ENCODE measurements around the gene KLF5.
"Not testable (repeated sequence)": the region's sequence is repeated elsewhere in the genome, so short reads cannot be mapped to it uniquely, and the experiment has no call there.

KLF5 gene

GRCh38 chr13:73088332-73088935 lies 29.6 kb downstream of the KLF5 start:
- no peak for DNase-seq

GRCh38 chr13:73089213-73089612 lies 30.4 kb downstream of the KLF5 start:
- no peak for DNase-seq

GRCh38 chr13:73090116-73090822 lies 31.5 kb downstream of the KLF5 start:
- peak; percentile 82 for DNase-seq

- DNase-seq: no peak
Observed at GRCh38 chr13:73090823-73091187, 32.0 kb downstream of the KLF5 start.

DNA sequence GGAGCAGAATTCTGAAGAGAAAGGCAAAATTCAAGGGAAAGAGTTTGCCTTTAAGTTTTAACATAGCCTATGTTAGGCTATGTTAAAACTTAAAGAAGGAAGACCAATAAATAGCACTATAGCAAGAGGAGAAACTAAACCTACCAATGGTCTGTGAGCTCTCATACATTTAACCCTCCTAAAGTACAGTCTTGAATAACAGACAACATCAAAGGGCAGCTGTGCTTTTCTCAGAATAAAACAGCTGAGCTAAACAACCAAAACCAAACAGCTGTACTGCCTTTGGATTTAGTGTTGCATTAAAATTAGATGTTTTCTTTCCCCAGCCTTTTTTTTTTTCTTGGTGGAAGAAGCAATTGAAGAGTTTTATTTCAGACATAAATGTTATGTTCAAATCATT lies 34.0 kb downstream of the KLF5 start:
- DNase-seq: no peak

- DNase-seq: peak; percentile 48
Observed at GRCh38 chr13:73096173-73096572, 37.4 kb downstream of the KLF5 start.

GRCh38 chr13:73096638-73097037 lies 37.8 kb downstream of the KLF5 start:
- DNase-seq: no peak

- DNase-seq: not testable (repeated sequence)
Observed at GRCh38 chr13:73100781-73101180, 42.0 kb downstream of the KLF5 start.

GRCh38 chr13:73101351-73102007 lies 42.7 kb downstream of the KLF5 start:
- no peak for DNase-seq

DNA sequence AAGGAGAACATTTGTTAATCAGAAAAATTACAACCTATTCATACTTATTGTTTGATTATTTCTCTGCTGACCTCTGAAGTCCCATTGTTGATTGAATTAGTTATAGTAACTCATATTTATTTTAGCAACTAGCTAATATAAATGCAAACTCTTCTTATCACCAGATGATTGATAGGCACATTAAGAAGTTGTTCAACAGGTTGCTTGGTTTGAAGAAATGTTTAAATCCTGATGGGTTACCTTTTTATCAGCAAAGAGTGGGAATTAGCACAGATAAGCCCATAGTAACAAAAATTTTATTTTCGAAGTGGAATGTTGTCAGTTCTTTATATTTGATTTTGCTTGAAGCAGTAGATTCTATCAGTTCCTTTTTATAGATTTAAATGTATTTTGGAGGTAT lies 44.4 kb downstream of the KLF5 start:
- no peak for DNase-seq

GRCh38 chr13:73106513-73107178 lies 47.8 kb downstream of the KLF5 start:
- DNase-seq: no peak

DNA sequence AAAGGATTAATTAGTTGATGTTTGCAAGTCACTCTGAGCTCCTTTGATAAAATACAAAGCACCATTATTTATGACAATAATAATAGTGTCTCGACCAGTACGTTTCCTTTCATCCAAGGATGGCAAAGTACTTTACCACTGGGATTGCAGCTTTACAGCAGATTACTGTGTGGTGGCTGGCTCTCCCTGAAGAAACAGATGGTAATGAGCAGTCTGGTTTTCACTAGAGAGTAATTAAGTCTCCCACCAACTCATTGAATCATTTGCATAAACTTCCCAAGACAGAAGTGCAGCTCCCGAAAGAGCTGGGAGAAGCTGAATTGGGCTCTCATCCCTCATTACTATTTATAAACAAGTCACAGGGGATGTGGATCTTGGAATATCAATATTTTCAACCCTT lies 48.7 kb downstream of the KLF5 start:
- DNase-seq: no peak

DNA sequence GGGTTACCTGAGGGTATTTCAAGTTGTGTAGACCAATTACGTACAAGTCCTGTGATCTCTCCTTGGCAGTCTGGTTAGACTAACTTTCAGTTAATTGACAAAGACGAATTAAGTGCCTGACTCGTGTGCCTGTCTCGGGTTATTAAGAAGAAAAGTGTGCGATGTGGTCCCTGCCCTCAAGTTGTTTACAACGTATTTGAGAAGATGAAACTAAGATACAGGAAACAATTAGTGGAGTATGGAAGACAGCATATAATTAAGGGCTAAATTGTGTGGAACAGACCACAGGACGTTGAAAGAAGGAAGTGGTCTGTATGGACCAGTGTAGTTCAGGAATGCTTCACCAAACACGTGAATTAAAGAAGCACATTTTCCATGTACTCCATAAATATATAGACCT lies 49.2 kb downstream of the KLF5 start:
- no peak for DNase-seq

- DNase-seq: no peak
Observed at GRCh38 chr13:73109288-73109899, 50.6 kb downstream of the KLF5 start.

DNA sequence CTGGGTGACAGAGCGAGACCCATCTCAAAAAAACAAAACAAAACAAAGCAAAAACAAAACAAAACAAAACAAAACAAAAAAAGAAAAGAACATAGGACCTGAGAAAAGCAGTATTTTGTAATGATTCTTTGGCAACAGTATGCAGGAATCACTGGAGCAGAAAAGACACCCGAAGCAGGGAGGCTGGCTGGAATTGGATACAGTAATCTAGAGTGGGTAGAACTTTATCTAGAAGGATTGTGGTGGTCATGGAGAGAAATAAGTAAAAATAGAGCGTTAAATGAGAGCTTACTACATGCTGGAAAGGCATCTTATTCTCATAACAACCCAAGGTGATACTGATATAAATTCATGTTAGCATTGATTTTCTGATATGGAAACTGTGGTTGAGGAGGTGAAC lies 51.2 kb downstream of the KLF5 start:
- no peak for DNase-seq

DNA sequence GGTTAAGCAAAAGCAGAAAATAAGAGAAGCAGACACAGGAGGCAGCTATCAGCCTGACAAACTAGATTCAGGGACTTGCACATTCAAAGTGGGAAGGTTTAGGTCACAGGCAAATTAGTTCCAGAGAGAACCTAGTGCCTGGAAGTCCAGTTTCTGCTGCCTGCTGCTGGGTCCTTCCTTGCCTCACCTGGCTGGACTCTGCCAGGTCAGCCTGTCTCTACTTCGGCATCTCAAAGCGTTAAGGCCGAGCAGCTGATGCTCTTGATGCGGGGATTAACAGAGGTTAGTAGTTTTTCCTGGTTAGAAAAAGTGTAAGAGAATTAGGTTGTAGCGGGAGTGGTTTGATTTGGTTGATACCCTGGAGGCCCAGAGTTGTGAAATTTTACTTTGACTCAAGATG lies 52.0 kb downstream of the KLF5 start:
- no peak for DNase-seq

DNA sequence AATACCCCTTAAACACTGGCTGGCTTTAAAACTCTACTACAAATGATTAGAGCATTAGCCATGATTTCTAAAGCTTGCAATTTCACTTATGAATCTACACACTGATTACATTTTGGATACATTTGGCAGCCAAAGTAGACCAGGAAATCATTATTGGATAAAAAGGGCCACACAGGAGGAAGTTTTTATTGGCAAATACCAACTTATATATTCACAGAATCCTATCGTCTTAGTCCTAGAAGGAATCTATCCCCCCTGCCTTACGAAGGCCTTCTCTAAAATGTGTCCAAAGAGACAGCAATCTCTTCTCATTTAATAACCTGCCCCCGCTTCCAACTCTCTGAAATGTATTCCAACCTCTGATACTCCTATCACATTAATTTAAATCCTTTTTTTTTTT lies 52.5 kb downstream of the KLF5 start:
- peak; percentile 51 for DNase-seq

- DNase-seq: no peak
Observed at GRCh38 chr13:73119612-73120011, 60.8 kb downstream of the KLF5 start.

Data from fibroblast of skin of abdomen (primary cell).